Right atrium auricular region (tissue), 2 donors: ENCODE data around the gene CALML5. TPM values are rescaled to one million over a fixed set of nuclear protein-coding genes. Genes with fewer than 3 reads are reported as not detected.

Experiments
- DNase-seq: peaks from one replicate; pipeline ENCODE4 v3.0.0-alpha.2; 2019; ENCODE audit warnings: low spot score
- H3K27ac ChIP-seq, 2 donors: fragments of 200-600 bp; sonication (generic); 1 replicate in 1 of 2; 2 replicates in 1 of 2; pipeline ENCODE4 v1.5.1; 2016 to 2019
- H3K27me3 ChIP-seq, 2 donors: fragments of 200-600 bp; sonication (generic); one replicate each; pipeline versions ENCODE4 v1.5.1 to v1.6.0; 2017 to 2019
- H3K36me3 ChIP-seq: fragments of 200-600 bp; sonication (generic); one replicate; pipeline ENCODE4 v1.5.1; 2016
- H3K4me1 ChIP-seq, 2 donors: fragments of 200-600 bp; sonication (generic); one replicate each; pipeline versions ENCODE4 v1.5.1 to v1.6.0; 2017 to 2019
- H3K4me3 ChIP-seq, 2 donors: fragments of 200-600 bp; sonication (generic); 1 replicate in 1 of 2; 2 replicates in 1 of 2; pipeline ENCODE4 v1.5.1; 2017 to 2019; ENCODE audit warnings: mild to moderate bottlenecking in 1 of 2, moderate library complexity in 1 of 2
- H3K9me3 ChIP-seq, 2 donors: fragments of 200-600 bp; sonication (generic); one replicate each; pipeline ENCODE4 v1.5.1; 2019
- CTCF ChIP-seq, 2 donors: fragments of 200-600 bp; sonication (generic); IDR thresholded peaks; one replicate each; pipeline ENCODE4 v1.5.1; 2019; ENCODE audit warnings: antibody characterized with exemption in 2 of 2
- total RNA-seq, 2 donors: library from RNA; depleted of rRNA; stranded (reverse); fragments of >200 nt; gene quantifications; one replicate each; pipeline ENCODE4 v1.1.0, GENCODE V29; 2016

CALML5 gene
- total RNA-seq, 2 donors from 2014 or later: not detected

DNA sequence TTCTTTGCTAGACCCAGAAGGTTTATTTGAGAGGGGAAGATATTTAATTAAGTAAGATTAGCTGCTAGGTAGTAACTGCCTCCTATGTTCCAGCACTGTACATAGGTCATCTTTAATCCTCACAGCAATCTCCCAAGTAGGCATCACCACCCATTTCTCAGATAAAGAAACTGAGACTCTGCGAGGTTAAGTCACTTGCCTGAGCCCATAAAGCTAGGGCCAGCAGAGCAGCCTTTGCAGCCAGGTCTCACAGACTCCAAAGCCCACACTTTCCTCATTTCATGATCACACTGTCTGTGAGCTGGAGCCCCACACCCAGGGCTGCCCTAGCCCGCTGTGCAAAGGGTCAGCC is 46.0 kb upstream of the CALML5 start:
- peaks cover 0 to 31% of the 10 kb centered on the region in 2 donors for H3K9me3 ChIP-seq
- H3K36me3 ChIP-seq: no peaks in the 10 kb centered on the region
- no peak for TF ChIP-seq CTCF (IDR thresholded peaks at IDR 0.05)
- H3K4me1 ChIP-seq: peaks cover 0 to 41% of the 10 kb centered on the region in 2 donors
- H3K27me3 ChIP-seq: no peaks in the 10 kb centered on the region
- no peak overlapping the region for H3K4me3 ChIP-seq
- peak overlapping the region in 1 of 2 donors; percentile 75 for H3K27ac ChIP-seq
- no peak for DNase-seq

- Histone ChIP-seq H3K27me3 (no peaks in the 10 kb centered on the region), H3K4me3 (no peak overlapping the region), H3K4me1 (peaks cover 0 to 41% of the 10 kb centered on the region in 2 donors), H3K27ac (no peak overlapping the region), H3K9me3 (peaks cover 0 to 31% of the 10 kb centered on the region in 2 donors), H3K36me3 (no peaks in the 10 kb centered on the region)
- no peak for DNase-seq
- no peak for TF ChIP-seq CTCF (IDR thresholded peaks at IDR 0.05)
These were observed 45.6 kb upstream of the CALML5 start for GRCh38 chr10:5545011-5545410.

DNA sequence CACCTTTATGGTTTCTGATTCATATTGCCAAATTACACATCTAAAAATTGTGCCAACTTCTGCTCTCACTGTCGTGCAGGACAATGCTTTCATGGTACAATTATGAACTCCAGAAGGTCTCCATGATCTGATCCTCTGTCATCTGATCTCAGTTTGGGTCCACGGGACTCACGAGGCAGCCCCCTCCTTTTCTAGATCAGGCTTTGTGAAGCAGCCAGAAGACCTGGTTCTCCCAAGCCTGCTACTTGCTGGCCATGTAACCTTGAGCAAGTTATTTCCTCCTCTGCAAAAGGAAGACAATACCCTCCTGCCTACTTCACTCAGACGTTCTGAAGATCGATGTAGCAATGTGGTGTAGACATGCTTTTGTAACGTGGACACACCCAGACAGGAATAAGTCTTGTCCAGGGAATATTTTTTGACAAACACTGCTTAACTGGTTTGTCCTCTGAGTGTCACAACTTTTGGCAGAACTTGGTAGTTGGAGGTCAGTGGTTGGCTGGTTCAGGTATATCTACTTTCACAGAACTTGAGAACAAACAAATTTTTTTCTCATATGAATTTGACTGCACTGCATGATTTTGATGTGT is 44.9 kb upstream of the CALML5 start:
- no peak for DNase-seq
- Histone ChIP-seq H3K27ac (no peak overlapping the region), H3K4me3 (no peak overlapping the region)

GRCh38 chr10:5543623-5544022 is 44.3 kb upstream of the CALML5 start:
- Histone ChIP-seq H3K9me3 (peaks cover 0 to 31% of the 10 kb centered on the region in 2 donors), H3K4me3 (no peak overlapping the region), H3K27ac (no peak overlapping the region), H3K36me3 (no peaks in the 10 kb centered on the region), H3K4me1 (peaks cover 0 to 32% of the 10 kb centered on the region in 2 donors), H3K27me3 (no peaks in the 10 kb centered on the region)
- no peak for DNase-seq
- no peak for TF ChIP-seq CTCF (IDR thresholded peaks at IDR 0.05)

More for the DNA sequence above, 44.9 kb upstream of the CALML5 start:
- Histone ChIP-seq H3K4me1 (peaks cover 0 to 39% of the 10 kb centered on the region in 2 donors), H3K9me3 (peaks cover 0 to 31% of the 10 kb centered on the region in 2 donors), H3K27me3 (no peaks in the 10 kb centered on the region), H3K36me3 (no peaks in the 10 kb centered on the region)
- no peak for TF ChIP-seq CTCF (IDR thresholded peaks at IDR 0.05)

GRCh38 chr10:5542100-5542499 is 42.7 kb upstream of the CALML5 start:
- no peak for TF ChIP-seq CTCF (IDR thresholded peaks at IDR 0.05)
- Histone ChIP-seq H3K27ac (no peak overlapping the region), H3K9me3 (peaks cover 0 to 31% of the 10 kb centered on the region in 2 donors), H3K4me1 (peaks cover 0 to 17% of the 10 kb centered on the region in 2 donors), H3K36me3 (no peaks in the 10 kb centered on the region), H3K27me3 (no peaks in the 10 kb centered on the region), H3K4me3 (no peak overlapping the region)
- no peak for DNase-seq

- Histone ChIP-seq H3K4me1 (peaks cover 0 to 5% of the 10 kb centered on the region in 2 donors), H3K4me3 (no peak overlapping the region), H3K9me3 (peaks cover 0 to 31% of the 10 kb centered on the region in 2 donors), H3K36me3 (no peaks in the 10 kb centered on the region), H3K27me3 (no peaks in the 10 kb centered on the region), H3K27ac (no peak overlapping the region)
- no peak for TF ChIP-seq CTCF (IDR thresholded peaks at IDR 0.05)
- DNase-seq: no peak
These were observed 41.5 kb upstream of the CALML5 start for GRCh38 chr10:5540891-5541290.
